Activated CD8-positive, alpha-beta memory T cell treated with anti-CD3 and anti-CD28 coated beads, Interleukin-2, amount 50 U/mL, for 24 hours (primary cell): ENCODE measurements around the gene LRRFIP1.
"Not testable (repeated sequence)": the region's sequence is repeated elsewhere in the genome, so short reads cannot be mapped to it uniquely, and the experiment has no call there.

Experiments
- DNase-seq: peaks from one replicate; pipeline ENCODE4 v3.0.0-alpha.2; 2020; ENCODE audit errors: extremely low read depth

LRRFIP1 gene

DNA sequence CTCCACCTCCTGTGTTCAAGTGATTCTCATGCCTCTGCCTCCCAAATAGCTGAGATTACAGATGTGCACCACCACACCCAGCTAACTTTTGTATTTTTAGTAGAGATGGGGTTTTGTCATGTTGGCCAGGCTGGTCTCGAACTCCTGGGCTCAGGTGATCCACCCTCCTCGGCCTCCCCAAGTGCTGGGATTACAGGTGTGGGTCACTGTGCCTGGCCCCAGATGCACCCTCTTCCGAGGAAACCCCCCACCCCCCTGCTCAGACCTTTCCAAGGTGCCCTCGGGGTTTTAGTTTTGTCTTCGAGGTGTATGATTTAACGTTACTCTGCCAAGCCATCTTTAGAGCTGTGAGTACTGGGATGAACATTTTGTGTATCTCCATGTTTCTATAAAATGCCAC is 61.2 kb downstream of the LRRFIP1 start:
- not testable (repeated sequence) for DNase-seq

DNA sequence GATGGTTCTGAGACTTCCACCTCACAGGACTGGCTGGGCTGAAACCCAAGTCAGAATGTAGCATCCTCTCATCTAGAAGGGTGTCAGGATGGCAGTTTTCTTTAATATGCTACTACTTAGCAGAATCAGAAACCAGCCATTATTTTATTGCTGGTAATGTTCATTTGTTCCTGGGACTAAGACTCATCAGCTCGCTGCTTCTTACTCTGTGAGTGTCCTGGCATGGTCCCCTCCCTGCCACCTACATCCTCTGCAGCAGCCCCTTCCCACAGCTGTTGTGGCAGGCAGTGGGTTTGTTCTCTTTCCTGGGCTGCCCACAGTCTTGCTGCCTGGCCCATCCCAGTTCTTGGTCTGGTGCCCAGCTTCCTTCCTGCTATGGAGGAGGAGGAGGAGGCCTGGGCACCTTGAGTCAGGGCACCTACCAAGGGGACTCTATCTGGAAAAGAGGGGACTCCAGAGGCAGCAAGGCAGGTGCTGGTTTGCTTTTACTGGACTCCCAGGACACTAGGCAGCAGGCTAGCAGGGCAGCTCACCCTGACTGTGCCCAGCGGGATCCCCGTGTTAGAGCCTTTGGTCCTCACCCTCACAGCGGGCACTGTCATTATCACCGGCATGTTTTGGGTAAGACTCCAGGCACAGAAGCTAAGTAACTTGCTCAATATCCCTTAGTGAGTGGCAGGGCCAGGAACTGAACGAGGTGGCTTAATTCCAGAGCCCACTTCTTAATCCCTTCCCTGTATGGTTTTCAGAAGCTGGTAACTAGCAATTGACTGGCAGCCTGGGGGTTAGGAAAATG is 62.1 kb downstream of the LRRFIP1 start:
- no peak for DNase-seq

DNA sequence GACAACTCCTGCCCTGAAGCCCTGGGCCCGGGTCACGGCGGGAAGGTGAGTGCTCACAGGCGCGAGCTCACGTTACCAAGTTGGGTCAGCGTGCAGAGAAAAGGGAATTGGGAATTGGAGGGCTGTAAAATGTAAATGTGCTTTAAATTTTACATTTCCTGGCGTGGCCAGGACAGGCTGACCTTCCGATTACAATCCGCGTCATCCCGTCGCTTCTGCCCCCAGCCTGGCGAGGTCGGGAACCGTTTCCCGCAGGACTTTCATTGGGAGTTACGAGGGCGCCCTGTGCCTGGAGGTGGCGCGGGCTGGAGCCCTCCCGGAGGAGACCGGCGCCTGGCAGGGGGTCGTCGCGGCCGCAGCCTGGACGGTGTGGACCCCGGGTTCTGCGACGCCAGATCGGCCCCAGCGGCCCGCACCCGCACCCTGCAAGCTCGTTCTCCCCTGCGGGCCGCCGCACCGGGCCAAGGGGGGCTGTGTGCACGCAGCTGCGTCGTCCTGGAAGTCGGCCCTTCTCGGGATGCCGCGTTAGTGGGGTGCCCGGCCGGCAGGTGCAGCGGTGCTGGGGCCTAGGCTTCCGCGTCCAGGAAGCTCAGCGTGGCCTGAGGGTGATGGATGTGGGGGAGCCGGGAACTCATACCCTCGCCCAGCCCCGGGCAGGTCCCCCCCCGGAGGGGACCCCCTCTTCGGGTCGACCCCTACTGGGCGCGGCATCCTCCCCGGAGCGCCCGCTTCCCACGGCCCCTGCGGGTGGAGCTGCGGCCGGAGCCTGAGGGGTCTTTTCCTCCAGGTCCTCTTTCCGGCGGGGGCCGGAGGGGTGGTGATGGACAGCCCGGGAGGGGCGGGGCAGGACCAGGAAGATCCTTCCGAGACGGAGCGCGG is 63.9 kb downstream of the LRRFIP1 start:
- DNase-seq = no peak

DNA sequence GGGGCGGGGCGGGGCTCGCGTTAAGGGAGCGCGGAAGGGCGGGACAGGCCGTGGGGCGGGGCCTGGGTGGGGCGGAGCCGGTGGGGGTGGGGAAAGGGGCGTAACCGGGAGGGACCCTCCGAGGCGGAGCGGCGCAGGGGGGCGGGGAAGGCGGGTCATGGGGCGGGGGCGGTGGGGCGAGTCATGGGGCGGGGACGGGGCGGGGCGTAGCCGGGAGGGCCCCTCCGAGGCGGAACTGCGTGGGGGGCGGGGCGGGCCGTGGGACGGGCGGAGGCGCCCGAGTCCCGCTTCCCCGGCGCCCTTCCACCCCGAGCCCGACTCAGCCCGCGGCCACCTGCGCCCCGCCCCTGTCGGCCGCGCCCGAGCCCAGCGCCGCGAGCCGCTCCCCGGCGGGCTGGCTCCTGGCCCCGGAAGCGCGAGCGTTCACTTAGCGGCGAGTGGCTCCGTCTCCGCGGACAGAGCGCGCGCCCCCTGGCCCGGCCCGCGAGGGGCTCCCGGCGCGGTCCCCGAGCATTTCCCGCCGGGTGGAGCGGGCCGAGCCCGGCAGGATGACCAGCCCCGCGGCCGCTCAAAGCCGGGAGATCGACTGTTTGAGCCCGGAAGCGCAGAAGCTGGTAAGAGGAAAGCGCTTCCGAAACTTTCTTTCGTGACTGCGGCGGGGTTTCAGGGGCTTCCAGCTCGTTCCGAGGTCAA is 64.7 kb downstream of the LRRFIP1 start:
- DNase-seq = peak; percentile 76

DNA sequence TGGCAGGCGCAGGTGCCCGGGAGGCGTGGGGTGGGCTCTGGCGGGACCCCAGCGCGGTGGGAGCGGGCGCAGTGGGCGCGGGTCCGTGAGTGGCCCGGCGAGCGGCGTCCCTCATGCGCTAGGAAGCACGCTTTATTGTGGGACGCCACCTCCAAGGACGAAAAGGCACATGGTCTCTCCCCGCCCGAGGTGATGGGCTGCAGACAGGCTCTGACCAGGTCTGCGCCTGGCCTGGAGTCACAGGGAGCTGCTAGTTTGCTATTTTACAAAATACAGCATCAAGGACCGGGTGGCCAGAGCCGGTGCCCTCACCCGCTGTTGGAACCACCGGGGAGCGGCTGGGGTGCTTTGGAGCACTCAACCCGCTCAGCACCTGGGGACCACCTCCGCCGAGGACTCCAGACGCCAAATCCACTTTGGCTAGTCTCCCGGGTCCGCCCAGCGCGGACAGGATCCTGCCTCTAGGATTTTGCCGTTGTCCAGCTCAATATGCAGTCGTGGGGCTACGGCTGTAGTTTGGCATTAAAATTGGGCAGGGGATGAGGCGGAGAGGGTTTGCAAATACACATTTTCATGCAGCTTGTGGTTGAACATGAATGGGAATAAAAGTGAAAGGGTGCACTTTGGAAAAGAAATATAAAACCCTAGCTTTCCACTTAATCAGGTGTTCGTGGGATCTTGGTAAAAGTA is 65.4 kb downstream of the LRRFIP1 start:
- DNase-seq = no peak

DNA sequence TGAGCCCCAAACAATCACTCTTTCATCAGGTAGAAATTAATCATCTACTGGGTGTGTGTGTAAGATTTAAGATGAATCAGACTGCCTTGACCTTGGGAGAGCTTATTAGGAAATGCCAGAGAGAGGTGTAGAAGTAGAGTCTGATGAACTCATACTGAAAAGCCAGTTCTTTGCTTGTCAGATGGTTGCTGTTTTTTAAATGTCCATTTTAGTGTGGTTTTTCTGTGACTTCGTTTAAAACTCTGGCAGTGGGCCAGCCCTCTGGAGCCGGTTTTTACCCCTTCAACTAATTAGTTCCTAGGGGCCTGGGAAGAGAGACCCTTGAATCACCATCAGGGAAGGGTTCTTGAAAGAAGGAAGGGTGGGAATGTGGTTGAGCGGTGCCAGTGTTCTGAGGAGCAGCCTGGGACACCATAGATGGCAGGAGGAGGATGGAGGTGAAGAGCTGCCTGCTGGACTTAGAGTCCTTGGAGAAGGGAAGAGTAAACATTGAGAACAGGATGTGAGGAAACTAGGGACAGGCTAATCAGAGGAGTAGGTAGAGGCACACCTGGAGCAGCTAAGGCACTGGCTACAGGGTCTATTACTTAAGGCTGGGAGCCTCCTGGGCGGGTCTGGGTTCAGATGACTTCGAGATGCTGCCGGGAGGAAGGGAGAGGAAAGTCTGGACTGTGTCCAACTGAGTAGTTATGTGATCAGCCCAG is 66.1 kb downstream of the LRRFIP1 start:
- no peak for DNase-seq

DNA sequence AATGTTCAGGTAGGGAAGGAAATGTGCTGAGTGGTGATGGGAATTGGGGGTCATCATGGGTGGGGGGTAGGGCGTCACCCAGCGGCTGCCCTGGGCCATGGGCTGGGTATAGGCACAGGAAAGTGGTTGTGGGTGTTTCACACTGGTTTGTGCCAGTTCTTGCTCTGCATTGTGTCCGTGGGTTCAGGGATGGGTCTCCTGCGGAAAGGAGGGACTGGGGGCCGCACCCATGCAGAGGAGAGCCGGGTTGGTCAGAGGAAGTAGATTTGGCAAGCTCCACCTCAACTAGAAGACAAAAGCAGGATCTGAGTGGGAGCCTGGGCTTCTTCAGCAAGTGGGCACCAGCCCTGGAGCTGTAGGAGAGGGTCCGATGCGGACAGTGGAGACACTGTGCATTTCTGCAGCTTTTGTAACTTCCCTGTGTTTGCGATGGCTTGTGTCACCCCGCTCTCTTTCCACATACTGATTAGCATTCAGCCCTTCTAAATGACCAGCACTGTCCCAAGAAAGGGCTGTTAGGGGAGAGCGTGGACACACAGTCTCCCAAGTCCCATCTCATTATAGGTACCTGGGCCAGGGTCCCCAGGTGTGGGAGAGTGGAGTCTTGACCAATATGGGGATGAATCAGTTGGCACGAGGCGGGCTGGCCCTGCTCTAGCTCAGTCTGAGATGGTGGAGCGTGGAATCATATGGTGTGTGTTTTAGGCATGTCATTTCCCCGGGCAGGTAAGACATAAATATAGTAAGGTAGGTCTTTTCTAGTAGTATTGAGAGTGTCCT is 67.2 kb downstream of the LRRFIP1 start:
- no peak for DNase-seq

DNA sequence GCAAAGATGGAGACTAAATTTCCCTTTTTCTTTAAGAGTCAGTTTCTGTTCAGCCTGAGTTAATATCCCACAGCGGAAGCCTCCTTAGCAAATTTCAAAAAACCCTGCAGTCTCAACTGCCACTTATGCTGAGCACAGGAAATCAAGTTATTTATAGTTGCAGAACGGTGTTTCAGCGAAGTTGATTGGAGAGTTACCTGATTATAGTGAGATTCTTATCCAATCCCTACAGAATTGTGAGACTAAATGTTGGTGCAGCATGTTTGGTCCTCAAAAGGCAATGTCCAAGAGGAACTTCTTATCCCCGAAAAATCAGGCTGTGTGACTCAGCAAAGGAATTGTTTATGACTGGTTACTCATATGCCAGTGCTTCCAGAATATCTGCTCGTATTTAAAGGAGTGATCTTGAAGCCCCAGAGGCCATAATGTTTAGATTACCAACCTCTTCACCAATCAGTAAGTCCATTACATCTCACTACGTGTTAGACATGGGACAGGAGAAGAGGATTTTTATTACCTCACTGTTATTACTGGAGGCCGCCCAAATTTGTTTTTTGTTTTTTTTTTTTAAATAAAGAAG is 67.9 kb downstream of the LRRFIP1 start:
- no peak for DNase-seq

DNA sequence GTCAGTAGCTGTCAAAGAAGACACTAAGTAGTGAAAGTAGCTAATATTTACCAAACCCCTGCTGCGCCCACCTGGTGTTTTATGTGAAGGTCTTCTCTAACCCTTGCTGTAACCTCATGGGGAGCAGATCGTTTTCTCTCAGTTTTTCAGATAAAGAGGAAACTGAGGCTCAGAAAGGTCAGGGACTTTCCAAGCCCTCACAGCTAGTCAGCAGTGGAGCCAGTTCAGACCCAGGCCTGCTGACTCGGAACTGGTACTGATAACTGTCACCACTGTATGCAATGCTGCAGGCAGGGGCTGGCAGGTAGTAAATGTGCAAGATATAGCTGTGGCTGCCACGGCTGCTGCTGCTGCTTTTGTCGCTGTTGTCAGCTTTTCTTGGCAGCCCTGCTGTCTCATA is 69.1 kb downstream of the LRRFIP1 start:
- DNase-seq = no peak

DNA sequence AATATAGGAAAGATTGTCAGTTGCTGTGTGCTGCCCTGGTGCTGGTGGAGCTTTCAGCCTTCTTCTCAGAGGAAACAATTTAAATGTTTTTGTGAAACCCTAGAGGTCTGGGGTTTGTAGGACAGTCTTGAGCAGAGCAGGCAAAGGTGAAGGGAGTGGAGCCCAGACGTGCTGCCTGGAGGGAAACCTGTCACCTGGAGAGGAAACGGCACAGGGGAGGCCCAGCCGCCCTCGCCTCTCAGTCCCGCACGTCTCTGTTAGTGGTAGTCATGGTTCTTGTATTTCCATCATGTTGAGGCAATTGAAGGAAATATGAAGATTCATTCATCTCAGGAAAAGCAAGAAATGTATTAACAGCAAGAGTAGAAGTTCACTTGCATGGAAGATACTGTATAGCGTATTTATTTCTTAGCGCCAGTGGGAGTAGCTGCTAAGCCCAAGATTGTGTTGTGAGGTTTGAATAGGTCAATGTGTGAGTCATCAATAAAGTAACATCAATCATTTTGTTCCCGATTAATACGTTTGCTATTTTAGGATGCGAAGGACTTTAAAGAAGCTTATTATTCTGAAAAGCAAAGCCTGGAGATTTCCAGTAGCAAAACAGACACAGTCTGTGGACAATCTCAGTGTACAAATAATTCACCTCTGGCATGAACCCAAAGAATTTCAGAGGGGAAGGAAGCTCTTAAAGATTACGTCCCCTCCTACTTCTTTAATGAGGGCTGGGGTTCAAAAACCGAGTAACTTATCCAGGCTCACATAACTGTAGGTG is 70.4 kb downstream of the LRRFIP1 start:
- DNase-seq = no peak

DNA sequence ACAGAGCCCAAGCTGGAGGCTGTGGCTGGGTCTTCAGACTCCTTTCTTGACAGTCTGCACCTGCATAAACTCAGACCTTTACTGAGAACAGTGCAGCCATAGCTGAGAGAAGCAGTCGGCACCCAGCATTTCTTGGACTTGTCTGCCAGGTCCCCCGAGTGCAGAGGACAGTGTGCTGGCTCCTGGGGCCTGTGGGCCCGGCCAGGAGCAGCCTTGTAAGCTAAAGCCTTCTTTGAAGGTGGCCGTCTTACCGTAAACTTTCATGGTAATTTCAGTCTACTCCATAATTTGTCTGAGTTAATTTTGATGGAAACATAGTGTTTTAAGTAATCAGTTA is 70.9 kb downstream of the LRRFIP1 start:
- DNase-seq = no peak

DNA sequence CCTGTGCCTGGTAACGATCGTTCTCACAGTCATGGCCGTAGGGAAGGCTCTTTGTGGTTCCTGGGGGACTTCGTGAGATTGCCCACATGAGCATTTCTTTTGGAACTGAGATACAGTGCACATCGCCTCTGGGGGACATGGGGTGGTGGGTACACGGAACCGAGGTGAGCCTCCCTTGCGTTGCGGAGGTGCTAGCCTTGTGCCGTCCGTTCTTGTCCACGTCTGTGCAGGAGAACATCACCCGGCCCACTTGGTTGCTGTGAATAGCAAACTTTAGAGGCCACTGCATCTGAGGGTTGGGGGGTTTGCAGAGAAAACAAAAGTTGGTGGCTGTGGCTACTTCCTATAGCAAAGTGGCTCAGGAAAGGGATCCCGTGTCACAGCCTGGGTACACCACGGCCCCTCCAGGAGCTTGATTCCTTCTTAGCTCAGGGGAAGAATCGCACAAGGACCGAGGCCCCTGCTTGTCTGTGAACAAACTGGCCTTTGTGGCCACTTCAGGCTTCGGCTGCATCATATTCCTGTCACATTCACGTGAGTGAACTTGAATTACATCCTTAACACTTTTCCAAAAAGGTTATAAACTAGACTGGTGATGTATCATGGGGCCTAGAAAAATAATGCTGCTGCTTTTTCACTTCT is 72.6 kb downstream of the LRRFIP1 start:
- no peak for DNase-seq

DNA sequence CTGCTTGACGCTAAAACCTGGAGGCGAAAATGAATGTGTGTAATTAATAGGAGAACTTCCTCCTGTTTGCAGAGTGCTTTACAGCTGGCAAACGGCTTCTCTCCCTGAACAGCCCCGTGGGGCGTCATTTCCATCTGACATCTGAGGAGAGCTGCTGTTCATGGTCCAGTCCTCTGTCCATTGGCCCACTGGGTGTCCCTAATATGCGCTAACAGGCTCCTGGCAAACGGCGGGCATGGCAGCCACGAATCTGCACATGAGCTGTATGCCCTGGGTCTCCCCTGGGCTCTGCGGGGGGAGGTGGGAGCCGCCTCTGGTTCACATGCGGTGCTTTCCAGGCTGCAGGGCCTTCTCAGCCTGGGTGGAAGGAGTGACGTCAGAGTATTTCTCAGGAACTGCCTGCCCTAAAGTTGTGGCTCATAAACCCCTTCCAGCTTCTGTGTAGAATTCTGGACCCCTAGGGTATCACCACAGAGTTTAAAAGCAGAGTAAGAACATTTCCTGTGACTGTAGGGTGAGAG is 73.2 kb downstream of the LRRFIP1 start:
- DNase-seq = peak; percentile 61

DNA sequence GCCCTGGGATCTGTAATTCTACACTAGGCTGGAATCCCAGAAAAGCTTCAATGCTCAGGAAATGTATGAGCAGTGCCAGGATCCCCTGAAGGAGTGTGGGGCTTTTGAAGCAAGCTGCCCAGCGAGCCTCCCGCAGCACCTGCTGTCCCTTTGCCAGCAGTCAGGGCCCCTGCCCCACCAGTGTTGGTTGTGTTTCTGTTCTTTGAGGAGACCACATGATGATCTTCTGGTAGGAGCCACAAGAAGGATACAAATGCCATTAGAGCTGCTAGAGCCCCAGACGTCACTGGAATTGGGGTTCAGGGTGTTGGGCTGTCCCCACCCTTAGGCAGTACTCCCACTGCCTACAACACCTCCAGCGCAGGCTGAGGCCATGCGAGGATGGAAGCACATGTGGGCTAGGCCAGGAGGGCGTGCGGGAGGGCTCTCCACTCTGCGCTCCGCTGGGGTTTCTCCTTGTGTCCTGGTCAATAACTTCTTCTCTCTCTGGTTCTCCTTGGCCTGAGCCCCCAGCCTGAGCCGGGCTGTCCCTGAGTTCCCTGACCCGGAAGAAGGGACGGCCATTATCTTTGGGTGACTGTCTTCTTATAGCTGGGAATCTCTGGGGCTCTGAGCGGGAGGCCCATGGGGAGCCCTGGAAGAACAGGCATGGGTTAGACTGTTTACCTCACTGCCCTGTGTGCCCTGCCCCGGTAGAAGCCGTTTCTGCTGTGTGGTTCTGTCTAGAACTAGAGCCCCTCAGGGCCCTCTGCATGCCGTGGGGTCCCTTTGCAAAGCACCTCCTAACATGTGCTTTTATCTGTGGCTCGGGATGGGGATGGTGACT is 73.9 kb downstream of the LRRFIP1 start:
- DNase-seq = no peak

DNA sequence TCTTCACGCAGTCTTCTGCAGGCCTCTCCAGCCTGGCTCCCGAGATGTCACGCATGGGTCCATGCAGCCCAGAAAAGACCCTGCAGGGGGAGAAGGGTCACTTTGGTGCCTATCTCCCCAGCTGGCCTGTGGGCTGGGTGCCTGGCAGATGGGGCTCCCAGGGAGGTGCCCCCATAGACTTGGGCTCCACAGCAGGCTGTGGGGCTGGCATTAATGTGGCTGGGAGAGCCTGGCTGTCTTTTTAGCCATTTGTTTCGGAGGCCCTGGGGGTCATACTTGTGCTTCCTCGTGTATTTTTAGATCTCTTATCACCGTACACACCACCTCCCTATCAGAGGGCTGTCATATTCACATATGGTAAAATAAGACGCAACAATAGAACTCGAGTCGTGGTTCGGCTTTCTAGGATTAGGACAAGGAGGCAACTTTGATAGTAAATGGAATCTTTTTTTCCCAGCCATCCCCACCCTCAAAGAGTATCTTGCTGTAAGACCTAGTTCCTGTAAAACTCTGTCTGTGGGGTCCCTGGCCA is 74.5 kb downstream of the LRRFIP1 start:
- no peak for DNase-seq

DNA sequence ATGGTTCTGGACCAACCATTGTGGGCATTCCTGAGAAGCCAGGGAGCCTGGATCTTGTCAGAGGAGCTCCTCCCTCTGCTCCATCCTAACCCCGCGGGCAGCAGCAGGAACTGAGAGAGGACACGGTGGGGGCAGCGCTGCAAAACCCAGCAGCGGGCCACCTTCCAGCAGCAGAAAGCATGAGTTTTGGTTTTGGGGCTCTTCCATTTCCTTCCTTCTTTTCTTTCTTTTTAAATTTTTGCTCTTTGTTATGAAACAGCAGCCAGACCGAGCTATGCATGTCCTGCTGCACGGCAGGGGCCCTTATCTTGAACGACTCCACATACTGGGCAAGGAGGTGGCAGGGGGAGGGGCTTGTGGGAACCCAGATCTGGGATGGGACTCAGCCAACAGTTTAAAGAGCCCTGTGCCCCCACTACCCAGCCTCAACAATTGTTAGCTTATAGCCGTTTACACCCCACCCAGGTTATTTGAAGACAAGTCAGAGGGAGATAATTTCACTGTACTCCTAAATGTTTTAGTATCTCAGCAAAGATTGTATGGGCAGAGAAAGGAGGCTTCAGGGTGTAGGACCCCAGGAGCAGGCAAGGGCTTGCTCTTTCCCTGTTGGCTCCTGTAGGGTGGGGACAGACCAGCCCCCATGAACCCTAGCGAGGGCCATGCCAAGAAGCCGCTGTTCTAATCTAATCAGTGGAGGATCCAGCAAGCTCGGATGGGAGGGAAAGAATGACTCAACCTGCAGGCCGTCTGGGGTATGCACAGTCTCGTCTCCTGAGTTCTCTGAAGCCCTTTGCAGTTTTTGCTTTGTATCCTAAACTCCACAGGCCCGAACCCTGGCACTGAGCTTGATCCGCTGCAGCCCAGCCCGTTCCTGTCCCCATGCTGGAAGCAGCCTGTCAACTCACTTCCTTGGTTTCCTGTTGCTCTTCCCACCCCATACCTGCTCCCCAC is 75.3 kb downstream of the LRRFIP1 start:
- no peak for DNase-seq
